IMR-90 (cell line): Measurements from ENCODE around the gene SPRED2. TPM values are rescaled to one million over a fixed set of nuclear protein-coding genes. Genes with fewer than 3 reads are reported as not detected.

Source experiments
- ATAC-seq: fragments of 200-7000 bp; cut with Tn5 transposase; 2 replicates; pipeline ENCODE4 v1.9.1; 2020; ENCODE audit warnings: low read depth, mild to moderate bottlenecking, moderate library complexity
- BruUV-seq: library from RNA; stranded (reverse); fragments of 400-500 nt; replicated peaks from 2 replicates; lab custom pipeline; 2021; lab: Mats Ljungman, UMichigan
- CTCF ChIA-PET: fragments of 300-600 bp; formaldehyde crosslinking; extraction: SDS; loops from one replicate; lab custom pipeline; 2021; ENCODE audit warnings: antibody characterized with exemption; lab: Yijun Ruan, JAX
- POLR2A ChIA-PET: fragments of 300-600 bp; sonication (Branson Sonifier 250); formaldehyde crosslinking; loops from one replicate; lab custom pipeline; 2022; ENCODE audit warnings: antibody characterized with exemption; ENCODE audit not compliant: unreplicated experiment; lab: Charles Lee
- DNase-seq: peaks from one replicate; pipeline ENCODE4 v3.0.0; 2013
- H2AFZ ChIP-seq: replicated peaks from 2 replicates; pipeline ENCODE3; 2013; ENCODE audit warnings: low read length, mild to moderate bottlenecking; ENCODE audit not compliant: poor library complexity
- H2AK5ac ChIP-seq: 2 replicates; pipeline ENCODE4 v1.6.1; 2013; ENCODE audit warnings: low read depth, low read length, inconsistent platforms
- H2AK9ac ChIP-seq: replicated peaks from 2 replicates; pipeline ENCODE3; 2013; ENCODE audit warnings: mild to moderate bottlenecking, low read depth, low read length, moderate library complexity; ENCODE audit not compliant: poor library complexity
- H2BK120ac ChIP-seq: 2 replicates; pipeline ENCODE4 v1.6.1; 2013; ENCODE audit warnings: low read depth, low read length, inconsistent platforms
- H2BK15ac ChIP-seq: 3 replicates; pipeline ENCODE4 v1.6.1; 2013; ENCODE audit warnings: low read depth, low read length, inconsistent platforms
- H2BK20ac ChIP-seq: 2 replicates; pipeline ENCODE4 v1.6.1; 2013; ENCODE audit warnings: low read depth, mild to moderate bottlenecking, inconsistent platforms, low read length, moderate library complexity
- H2BK5ac ChIP-seq: 2 replicates; pipeline ENCODE4 v1.6.1; 2013; ENCODE audit warnings: mild to moderate bottlenecking, low read depth, low read length, inconsistent platforms; ENCODE audit not compliant: poor library complexity, severe bottlenecking
- H3K14ac ChIP-seq: replicated peaks from 2 replicates; pipeline ENCODE4 v1.6.1; 2013; ENCODE audit warnings: low read depth, low read length, inconsistent platforms
- H3K18ac ChIP-seq: 2 replicates; pipeline ENCODE4 v1.6.1; 2013; ENCODE audit warnings: low read depth, low read length, control low read depth
- H3K23ac ChIP-seq: 2 replicates; pipeline ENCODE4 v1.6.1; 2013; ENCODE audit warnings: low read depth, low read length, inconsistent platforms
- H3K27ac ChIP-seq: 2 replicates; pipeline ENCODE4 v1.5.1; 2013; ENCODE audit warnings: mild to moderate bottlenecking, control low read depth, low read length; ENCODE audit not compliant: insufficient read depth
- H3K27me3 ChIP-seq: 2 replicates; pipeline ENCODE4 v1.6.1; 2013; ENCODE audit warnings: low read length; ENCODE audit not compliant: control insufficient read depth, insufficient read depth
- H3K36me3 ChIP-seq: 2 replicates; pipeline ENCODE4 v1.6.1; 2013; ENCODE audit warnings: low read length, mixed read lengths; ENCODE audit not compliant: control insufficient read depth, insufficient read depth
- H3K4ac ChIP-seq: 2 replicates; pipeline ENCODE4 v1.6.1; 2013; ENCODE audit warnings: low read depth, low read length, inconsistent platforms
- H3K4me1 ChIP-seq: 2 replicates; pipeline ENCODE4 v1.6.1; 2013; ENCODE audit warnings: low read length, mixed read lengths; ENCODE audit not compliant: control insufficient read depth, insufficient read depth
- H3K4me2 ChIP-seq: 2 replicates; pipeline ENCODE4 v1.6.1; 2013; ENCODE audit warnings: low read depth, mild to moderate bottlenecking, control low read depth, low read length, moderate library complexity
- H3K4me3 ChIP-seq: 2 replicates; pipeline ENCODE4 v1.5.1; 2013; ENCODE audit warnings: low read depth, mild to moderate bottlenecking, control low read depth, low read length, moderate library complexity; ENCODE audit not compliant: insufficient read depth
- H3K56ac ChIP-seq: 2 replicates; pipeline ENCODE4 v1.6.1; 2013; ENCODE audit warnings: low read length, inconsistent platforms; ENCODE audit not compliant: insufficient read depth; ENCODE audit errors: extremely low read depth
- H3K79me1 ChIP-seq, 2 experiments: 2 replicates each; pipeline ENCODE4 v1.6.1; 2013; ENCODE audit warnings: low read length in 2 of 2, inconsistent platforms in 1 of 2, low read depth in 1 of 2
- H3K9ac ChIP-seq: 2 replicates; pipeline ENCODE4 v1.6.1; 2013; ENCODE audit warnings: low read depth, low read length, control low read depth
- H3K9me1 ChIP-seq: 2 replicates; pipeline ENCODE4 v1.6.1; 2013; ENCODE audit warnings: low read length, inconsistent platforms; ENCODE audit not compliant: insufficient read depth
- H3K9me3 ChIP-seq: 2 replicates; pipeline ENCODE4 v1.6.1; 2013; ENCODE audit warnings: low read length; ENCODE audit not compliant: control insufficient read depth, insufficient read depth
- H4K20me1 ChIP-seq: 2 replicates; pipeline ENCODE4 v1.6.1; 2013; ENCODE audit warnings: low read length, inconsistent platforms; ENCODE audit not compliant: insufficient read depth
- H4K5ac ChIP-seq: 2 replicates; pipeline ENCODE4 v1.6.1; 2013; ENCODE audit warnings: mild to moderate bottlenecking, low read depth, low read length, control low read depth
- H4K8ac ChIP-seq, 2 experiments: 2 replicates each; pipeline ENCODE4 v1.6.1; 2013; ENCODE audit warnings: low read depth in 2 of 2, low read length in 2 of 2, control low read depth in 1 of 2, inconsistent platforms in 1 of 2
- H4K91ac ChIP-seq: 2 replicates; pipeline ENCODE4 v1.6.1; 2013; ENCODE audit warnings: low read depth, low read length, inconsistent platforms; ENCODE audit not compliant: insufficient read depth
- BHLHE40 ChIP-seq: fragments of 150-350 bp; IDR thresholded peaks from 2 replicates; pipeline ENCODE4 v1.6.1; 2016; ENCODE audit warnings: mild to moderate bottlenecking, low read depth, low read length
- CEBPB ChIP-seq: IDR thresholded peaks from 2 replicates; pipeline ENCODE4 v1.6.1; 2012; ENCODE audit warnings: low read depth, low read length, improper control_type of control experiment
- CHD1 ChIP-seq: IDR thresholded peaks from 2 replicates; pipeline ENCODE4 v1.6.1; 2012; ENCODE audit warnings: low read depth, low read length, improper control_type of control experiment
- ELK1 ChIP-seq: fragments of 150-350 bp; IDR thresholded peaks from 2 replicates; pipeline ENCODE4 v1.6.1; 2016; ENCODE audit warnings: low read depth, mild to moderate bottlenecking, low read length, moderate library complexity, borderline replicate concordance
- FOS ChIP-seq: fragments of 150-350 bp; IDR thresholded peaks from 2 replicates; pipeline ENCODE4 v1.6.1; 2016; ENCODE audit warnings: low read depth, low read length
- MAZ ChIP-seq: IDR thresholded peaks from 2 replicates; pipeline ENCODE4 v1.6.1; 2012; ENCODE audit warnings: low read depth, mild to moderate bottlenecking, low read length, improper control_type of control experiment, moderate library complexity, borderline replicate concordance
- MXI1 ChIP-seq: IDR thresholded peaks from 2 replicates; pipeline ENCODE4 v1.6.1; 2012; ENCODE audit warnings: low read depth, mild to moderate bottlenecking, low read length, moderate library complexity, borderline replicate concordance
- RAD21 ChIP-seq: IDR thresholded peaks from 2 replicates; pipeline ENCODE4 v1.6.1; 2012; ENCODE audit warnings: low read length, improper control_type of control experiment
- RCOR1 ChIP-seq: IDR thresholded peaks from 2 replicates; pipeline ENCODE4 v1.6.1; 2012; ENCODE audit warnings: mild to moderate bottlenecking, low read length, improper control_type of control experiment; ENCODE audit not compliant: insufficient replicate concordance
- RFX5 ChIP-seq: IDR thresholded peaks from 2 replicates; pipeline ENCODE4 v1.8.0; 2012; ENCODE audit warnings: low read depth, mild to moderate bottlenecking, low read length, moderate library complexity
- WGBS, 2 experiments: methylation state at CpG; one replicate each; pipeline versions ENCODE4 v1.1.5 to v1.1.7; 2013; ENCODE audit warnings: missing lambda C conversion rate in 2 of 2; ENCODE audit not compliant: insufficient read length in 1 of 2; ENCODE audit errors: extremely low coverage in 2 of 2; 5-methylcytosine and 5-hydroxymethylcytosine counted together
- dilution Hi-C: fragments of 300-500 bp; cut with HindIII; formaldehyde crosslinking; loops from one replicate; pipeline ENCODE4 v1.14.3; 2018; ENCODE audit warnings: low sequenced_read_pairs; ENCODE audit not compliant: unreplicated experiment
- in situ Hi-C: fragments of 300-500 bp; cut with MboI; formaldehyde crosslinking; loops from 3 replicates; pipeline ENCODE4 v1.14.3; 2019; ENCODE audit warnings: low sequenced_read_pairs, inconsistent platforms, mixed read lengths
- intact Hi-C: fragments of 100-400 bp; cut with micrococcal nuclease; formaldehyde crosslinking; loops from 2 replicates; pipeline ENCODE4 v1.10.0; 2022
- polyA plus RNA-seq, 3 experiments: library from polyadenylated mRNA; depleted of rRNA; stranded (reverse); fragments of >200 nt; gene quantifications; 2 replicates each; pipeline ENCODE4 v1.2.3, GENCODE V29; 2012; ENCODE audit warnings: low replicate concordance in 1 of 3
- total RNA-seq: library from RNA; depleted of rRNA; stranded (reverse); fragments of >200 nt; gene quantifications from 2 replicates; pipeline ENCODE4 v1.2.3, GENCODE V29; 2012

The SPRED2 gene
- total and polyA plus RNA-seq, 2 of the 4 experiments (the other 2 are of a cell fraction) = 4.8 to 18.7 TPM

GRCh38 chr2:65438137-65438899 is 5.9 kb upstream of the SPRED2 start:
- H2AFZ ChIP-seq = no peak overlapping the region
- no peak overlapping the region for H2AK5ac ChIP-seq
- H4K91ac ChIP-seq = no peak overlapping the region
- H3K27me3 ChIP-seq = peaks cover 2% of the 10 kb centered on the region; the same call in 1 of the 2 replicates
- ChIA-PET CTCF (no interaction called here), POLR2A (no interaction called here)
- BruUV-seq = no TSS peak
- no peak overlapping the region for H4K5ac ChIP-seq
- no peak overlapping the region for H2BK120ac ChIP-seq
- in situ Hi-C loops (loop anchor here (5.0 kb wide), 1 partner anchor 104 kb away; no protein-coding TSS in a partner anchor), intact Hi-C loops (loop anchor here (10.0 kb wide), 1 partner anchor 374 kb away; no protein-coding TSS in a partner anchor), dilution Hi-C loops (no loop called here)
- H3K9ac ChIP-seq = no peak overlapping the region
- no peaks in the 10 kb centered on the region; the same call in 1 of the 2 replicates for H3K9me1 ChIP-seq
- H3K9me3 ChIP-seq = no peaks in the 10 kb centered on the region
- H3K14ac ChIP-seq = no peak overlapping the region
- TF ChIP-seq RCOR1 (no peak), MAZ (no peak), MXI1 (no peak), RFX5 (no peak), RAD21 (no peak), BHLHE40 (no peak), FOS (no peak), CEBPB (no peak), CHD1 (no peak), ELK1 (no peak)
- no peak overlapping the region for H2BK20ac ChIP-seq
- no peaks in the 10 kb centered on the region for H4K20me1 ChIP-seq
- no peak overlapping the region for H2BK5ac ChIP-seq
- no peak overlapping the region for H3K18ac ChIP-seq
- H3K23ac ChIP-seq = no peak overlapping the region
- H3K27ac ChIP-seq = no peak overlapping the region
- DNase-seq (no peak), ATAC-seq (no peak)
- WGBS, 2 experiments = no CpG with 5 or more reads among the region's 2 CpGs
- H3K4me2 ChIP-seq = no peak overlapping the region
- H4K8ac ChIP-seq = no peak overlapping the region
- H3K4ac ChIP-seq = no peak overlapping the region
- no peaks in the 10 kb centered on the region for H3K36me3 ChIP-seq
- H3K56ac ChIP-seq = no peak overlapping the region
- no peak overlapping the region for H2AK9ac ChIP-seq
- no peaks in the 10 kb centered on the region; a peak in 1 of 4 replicates for H3K79me1 ChIP-seq
- peaks cover 5% of the 10 kb centered on the region; the same call in 1 of the 2 replicates for H3K4me1 ChIP-seq
- no peak overlapping the region for H2BK15ac ChIP-seq
- H3K4me3 ChIP-seq = no peak overlapping the region
